HL-60/S4 treated with retinoic acid at 250 ng/mL for 4 days and 3 days (cell line): ENCODE data around the gene DMRT2.

Experiments
- in situ Hi-C: fragments of 300-500 bp; cut with MboI; formaldehyde crosslinking; loops from 2 replicates; pipeline ENCODE4 v1.7.0; 2022; ENCODE audit warnings: low sequenced_read_pairs

The DMRT2 gene

DNA sequence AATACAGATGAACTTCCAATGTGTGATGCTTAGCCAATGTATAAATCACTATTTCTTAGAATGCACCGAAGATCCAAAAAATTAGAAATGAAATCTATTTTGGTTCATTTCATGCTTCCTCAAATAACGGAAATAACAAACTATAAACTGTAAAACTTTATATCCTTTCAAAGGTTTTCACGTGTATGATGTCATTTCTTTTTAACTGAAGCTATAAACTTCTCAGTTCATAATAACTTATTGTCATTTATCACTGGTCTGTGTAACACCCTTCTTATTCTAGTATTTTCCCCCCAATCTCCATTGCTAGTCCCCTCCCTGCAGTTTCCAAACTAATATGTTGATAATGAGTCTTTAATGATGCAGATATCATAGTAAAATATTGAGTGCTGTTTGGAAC is 36.4 kb downstream of the DMRT2 start:
- in situ Hi-C loops = no loop called here

- in situ Hi-C loops = no loop called here
These were observed 37.1 kb downstream of the DMRT2 start for GRCh38 chr9:1087120-1087881.

DNA sequence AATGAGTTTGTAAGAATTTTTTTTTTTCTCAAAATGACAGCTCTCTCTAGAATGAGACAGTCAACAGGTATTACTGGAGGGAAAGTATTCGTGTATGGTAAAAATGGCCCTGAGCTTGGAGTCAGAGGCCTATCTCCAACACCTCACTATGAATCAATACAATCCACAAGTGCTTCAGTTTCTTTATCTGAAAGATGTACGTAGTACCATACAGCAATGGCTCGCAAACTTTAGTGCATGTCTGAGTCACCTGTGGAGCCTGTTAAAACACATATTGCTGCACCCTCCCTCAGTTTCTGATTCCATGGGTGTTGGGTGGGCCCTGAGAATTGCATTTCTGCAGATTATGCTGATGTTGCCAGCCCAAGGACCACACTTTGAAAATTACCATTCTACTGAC is 44.6 kb downstream of the DMRT2 start:
- in situ Hi-C loops = no loop called here

GRCh38 chr9:1096155-1096964 is 46.2 kb downstream of the DMRT2 start:
- in situ Hi-C loops = no loop called here

DNA sequence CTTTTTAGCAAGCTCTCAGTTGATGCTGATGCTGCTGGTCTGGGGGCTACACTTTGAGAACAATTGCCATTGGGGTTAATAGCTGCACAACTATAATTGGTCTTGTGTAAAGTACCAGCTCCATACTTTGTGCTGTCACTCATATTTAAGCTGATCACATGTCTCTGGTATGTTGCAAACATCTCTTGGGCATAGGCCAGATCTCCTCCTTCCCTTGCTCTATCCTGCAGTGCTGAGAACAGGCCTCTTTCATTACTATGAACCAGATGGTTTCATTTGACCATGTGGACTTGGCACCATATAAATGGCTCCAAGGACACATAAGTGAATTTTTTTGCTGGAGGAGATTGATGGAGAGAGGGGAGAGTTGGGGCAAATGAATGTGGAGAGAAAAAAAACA is 48.4 kb downstream of the DMRT2 start:
- in situ Hi-C loops = no loop called here

GRCh38 chr9:1100201-1100600 is 50.0 kb downstream of the DMRT2 start:
- in situ Hi-C loops = no loop called here

DNA sequence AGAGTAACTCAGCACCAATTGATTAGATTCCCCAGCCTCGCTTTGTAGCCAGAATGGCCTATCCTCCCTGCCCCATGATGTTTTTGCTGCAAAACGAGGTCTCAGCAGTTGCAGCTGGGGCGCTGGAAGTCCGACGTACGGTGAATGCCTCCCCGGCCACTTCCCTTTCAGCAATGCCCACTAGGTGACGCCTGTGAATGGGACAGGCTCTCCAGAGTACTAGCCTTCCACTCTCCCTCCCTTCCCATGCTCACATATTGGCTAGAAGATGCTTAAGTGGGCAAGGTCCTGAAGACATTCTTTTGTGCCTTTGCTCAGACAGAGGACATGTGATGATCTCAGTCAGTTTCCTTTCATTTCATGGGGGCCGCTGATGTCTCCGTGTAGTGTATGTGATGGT is 50.8 kb downstream of the DMRT2 start:
- in situ Hi-C loops = no loop called here

DNA sequence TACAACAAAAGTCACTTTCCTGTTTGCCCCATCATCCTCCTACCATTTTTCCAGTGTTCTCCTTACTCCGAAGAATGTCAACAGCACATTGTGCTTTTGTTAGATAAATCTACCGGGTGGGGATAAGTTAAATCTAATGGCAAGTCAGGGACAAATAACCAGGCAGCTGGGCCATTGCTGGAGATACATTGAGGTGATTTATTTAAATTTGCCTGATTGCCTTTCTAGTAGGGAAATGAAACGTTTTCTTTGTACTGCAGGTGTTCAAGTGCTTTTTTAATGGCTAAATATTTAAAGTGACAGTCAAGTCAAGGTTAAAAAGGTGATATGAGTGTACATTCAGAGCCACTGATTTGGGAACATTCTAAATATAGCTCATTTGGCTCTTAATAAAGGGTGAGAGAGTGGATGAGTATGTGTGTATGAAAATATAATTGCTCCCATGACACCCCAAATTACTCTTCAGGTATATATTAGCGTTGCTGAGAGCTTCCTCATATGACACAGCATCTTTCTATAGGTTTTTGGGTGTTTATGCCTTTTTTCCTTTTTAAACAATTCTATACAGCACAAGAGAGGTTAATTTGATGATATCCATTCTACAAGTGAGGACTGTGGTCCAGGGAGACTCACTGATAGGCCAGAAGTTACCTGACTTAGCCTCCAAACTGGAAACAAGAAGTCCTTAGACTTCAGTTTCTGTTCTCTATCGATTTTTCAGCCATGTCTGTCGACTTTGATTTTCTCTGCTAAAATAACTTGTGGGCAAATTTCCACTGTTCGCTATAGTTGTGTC is 51.9 kb downstream of the DMRT2 start:
- in situ Hi-C loops = no loop called here

DNA sequence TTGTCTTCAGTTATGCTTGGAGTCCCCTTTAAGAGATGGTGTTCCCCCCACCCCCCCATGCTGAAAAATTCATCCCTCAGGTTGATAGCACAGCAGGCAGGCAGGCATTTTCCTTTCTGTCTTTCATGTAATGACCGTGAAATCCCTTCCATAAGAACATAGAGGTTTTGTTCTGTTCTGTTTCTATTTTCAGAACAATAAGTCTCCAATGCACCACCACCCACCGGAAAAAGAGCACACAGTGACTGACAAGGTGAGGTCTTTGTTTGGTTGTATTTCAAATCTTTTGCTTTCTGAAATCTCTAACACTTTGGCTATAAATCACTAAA is 52.4 kb downstream of the DMRT2 start:
- in situ Hi-C loops = no loop called here
